A673 (cell line): ENCODE data around the gene PDGFA.

Experiments
- EZH2 ChIP-seq: fragments of 200-600 bp; sonication (generic); IDR thresholded peaks from 2 replicates; pipeline ENCODE4 v1.6.1; 2017; ENCODE audit warnings: borderline replicate concordance, low read depth, mild to moderate bottlenecking, mixed read lengths, antibody characterized with exemption, low read length; ENCODE audit not compliant: poor library complexity, severe bottlenecking
- TF ChIP-seq, protein P1 (sequence below): fragments of 300-800, 200-600 bp; sonication (generic); conservative IDR thresholded peaks from 2 replicates; pipeline ENCODE4 v1.5.1; 2017; ENCODE audit warnings: low read depth, mild to moderate bottlenecking, antibody characterized with exemption, low read length, moderate library complexity, mixed read lengths

DNA sequence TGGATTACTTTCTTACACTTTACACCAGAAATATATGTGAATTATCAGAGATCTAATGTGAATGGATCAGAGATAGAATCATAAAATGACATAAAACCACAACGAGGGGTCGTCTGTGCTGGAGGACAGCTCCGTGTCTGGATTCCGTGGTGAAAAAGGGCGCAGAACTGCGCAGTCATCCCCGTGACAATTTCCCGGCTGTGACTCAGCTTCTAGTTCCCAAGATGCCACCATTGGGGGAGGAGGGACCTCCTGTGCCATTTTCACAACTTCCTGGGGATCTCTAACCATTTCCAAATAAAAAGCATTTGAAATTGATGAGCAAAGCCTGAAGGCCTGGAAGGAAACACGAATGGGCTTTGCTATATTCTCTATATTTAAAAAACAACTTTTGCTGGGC, 72.1 kb downstream of the PDGFA start:
- TF ChIP-seq, protein P1, sequence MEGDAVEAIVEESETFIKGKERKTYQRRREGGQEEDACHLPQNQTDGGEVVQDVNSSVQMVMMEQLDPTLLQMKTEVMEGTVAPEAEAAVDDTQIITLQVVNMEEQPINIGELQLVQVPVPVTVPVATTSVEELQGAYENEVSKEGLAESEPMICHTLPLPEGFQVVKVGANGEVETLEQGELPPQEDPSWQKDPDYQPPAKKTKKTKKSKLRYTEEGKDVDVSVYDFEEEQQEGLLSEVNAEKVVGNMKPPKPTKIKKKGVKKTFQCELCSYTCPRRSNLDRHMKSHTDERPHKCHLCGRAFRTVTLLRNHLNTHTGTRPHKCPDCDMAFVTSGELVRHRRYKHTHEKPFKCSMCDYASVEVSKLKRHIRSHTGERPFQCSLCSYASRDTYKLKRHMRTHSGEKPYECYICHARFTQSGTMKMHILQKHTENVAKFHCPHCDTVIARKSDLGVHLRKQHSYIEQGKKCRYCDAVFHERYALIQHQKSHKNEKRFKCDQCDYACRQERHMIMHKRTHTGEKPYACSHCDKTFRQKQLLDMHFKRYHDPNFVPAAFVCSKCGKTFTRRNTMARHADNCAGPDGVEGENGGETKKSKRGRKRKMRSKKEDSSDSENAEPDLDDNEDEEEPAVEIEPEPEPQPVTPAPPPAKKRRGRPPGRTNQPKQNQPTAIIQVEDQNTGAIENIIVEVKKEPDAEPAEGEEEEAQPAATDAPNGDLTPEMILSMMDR: no peak
- TF ChIP-seq EZH2: no peak
